HEK293 (cell line): ENCODE data around the gene EPOP.

ENCODE experiments used
- MZF1 ChIP-seq: fragments of 450-650 bp; formaldehyde crosslinking; IDR thresholded peaks from 2 replicates; pipeline ENCODE4 v1.5.1; 2017; ENCODE audit warnings: missing biosample characterization, missing genetic modification characterization, borderline replicate concordance
- WT1 ChIP-seq: fragments of 450-650 bp; formaldehyde crosslinking; IDR thresholded peaks from 2 replicates; pipeline ENCODE4 v1.5.1; 2016; ENCODE audit warnings: missing biosample characterization, missing genetic modification characterization
- ZNF132 ChIP-seq: fragments of 450-650 bp; formaldehyde crosslinking; IDR thresholded peaks from 2 replicates; pipeline ENCODE4 v1.5.1; 2017; ENCODE audit warnings: missing biosample characterization, missing genetic modification characterization, borderline replicate concordance
- ZNF23 ChIP-seq: fragments of 450-650 bp; formaldehyde crosslinking; IDR thresholded peaks from 2 replicates; pipeline ENCODE4 v1.5.1; 2016; ENCODE audit warnings: missing biosample characterization, missing genetic modification characterization, borderline replicate concordance
- ZNF335 ChIP-seq: fragments of 450-650 bp; formaldehyde crosslinking; conservative IDR thresholded peaks from 2 replicates; pipeline ENCODE4 v1.5.1; 2016; ENCODE audit warnings: missing biosample characterization, missing genetic modification characterization
- ZNF548 ChIP-seq: fragments of 450-650 bp; formaldehyde crosslinking; IDR thresholded peaks from 2 replicates; pipeline ENCODE4 v1.5.1; 2016; ENCODE audit warnings: missing biosample characterization, missing genetic modification characterization
- ZNF555 ChIP-seq: fragments of 450-650 bp; formaldehyde crosslinking; conservative IDR thresholded peaks from 2 replicates; pipeline ENCODE4 v1.5.1; 2017; ENCODE audit warnings: missing biosample characterization, mild to moderate bottlenecking, missing genetic modification characterization, inconsistent platforms
- ZNF600 ChIP-seq: fragments of 450-650 bp; formaldehyde crosslinking; IDR thresholded peaks from 2 replicates; pipeline ENCODE4 v1.5.1; 2016; ENCODE audit warnings: missing biosample characterization, missing genetic modification characterization
- ZNF654 ChIP-seq: fragments of 450-650 bp; formaldehyde crosslinking; IDR thresholded peaks from 2 replicates; pipeline ENCODE4 v1.5.1; 2016; ENCODE audit warnings: low read depth, missing biosample characterization, missing genetic modification characterization
- ZNF701 ChIP-seq: fragments of 450-650 bp; formaldehyde crosslinking; IDR thresholded peaks from 2 replicates; pipeline ENCODE4 v1.5.1; 2016; ENCODE audit warnings: missing biosample characterization, missing genetic modification characterization
- ZNF777 ChIP-seq: fragments of 450-650 bp; formaldehyde crosslinking; IDR thresholded peaks from 2 replicates; pipeline ENCODE4 v1.5.1; 2017; ENCODE audit warnings: missing biosample characterization, missing genetic modification characterization, borderline replicate concordance
- TF ChIP-seq, protein P1 (sequence below): fragments of 450-650 bp; formaldehyde crosslinking; IDR thresholded peaks from 2 replicates; pipeline ENCODE4 v1.5.1; 2017; ENCODE audit warnings: missing biosample characterization, missing genetic modification characterization
- TF ChIP-seq, protein P2 (sequence below): fragments of 450-650 bp; formaldehyde crosslinking; IDR thresholded peaks from 2 replicates; pipeline ENCODE4; 2016; ENCODE audit warnings: missing biosample characterization, missing genetic modification characterization
- TF ChIP-seq, protein P3 (sequence below): fragments of 450-650 bp; formaldehyde crosslinking; IDR thresholded peaks from 2 replicates; pipeline ENCODE4 v1.5.1; 2016; ENCODE audit warnings: missing biosample characterization, missing genetic modification characterization, borderline replicate concordance
- TF ChIP-seq, protein P4 (sequence below): fragments of 450-650 bp; formaldehyde crosslinking; IDR thresholded peaks from 2 replicates; pipeline ENCODE4 v1.5.1; 2016; ENCODE audit warnings: missing biosample characterization, missing genetic modification characterization, borderline replicate concordance

EPOP gene

DNA sequence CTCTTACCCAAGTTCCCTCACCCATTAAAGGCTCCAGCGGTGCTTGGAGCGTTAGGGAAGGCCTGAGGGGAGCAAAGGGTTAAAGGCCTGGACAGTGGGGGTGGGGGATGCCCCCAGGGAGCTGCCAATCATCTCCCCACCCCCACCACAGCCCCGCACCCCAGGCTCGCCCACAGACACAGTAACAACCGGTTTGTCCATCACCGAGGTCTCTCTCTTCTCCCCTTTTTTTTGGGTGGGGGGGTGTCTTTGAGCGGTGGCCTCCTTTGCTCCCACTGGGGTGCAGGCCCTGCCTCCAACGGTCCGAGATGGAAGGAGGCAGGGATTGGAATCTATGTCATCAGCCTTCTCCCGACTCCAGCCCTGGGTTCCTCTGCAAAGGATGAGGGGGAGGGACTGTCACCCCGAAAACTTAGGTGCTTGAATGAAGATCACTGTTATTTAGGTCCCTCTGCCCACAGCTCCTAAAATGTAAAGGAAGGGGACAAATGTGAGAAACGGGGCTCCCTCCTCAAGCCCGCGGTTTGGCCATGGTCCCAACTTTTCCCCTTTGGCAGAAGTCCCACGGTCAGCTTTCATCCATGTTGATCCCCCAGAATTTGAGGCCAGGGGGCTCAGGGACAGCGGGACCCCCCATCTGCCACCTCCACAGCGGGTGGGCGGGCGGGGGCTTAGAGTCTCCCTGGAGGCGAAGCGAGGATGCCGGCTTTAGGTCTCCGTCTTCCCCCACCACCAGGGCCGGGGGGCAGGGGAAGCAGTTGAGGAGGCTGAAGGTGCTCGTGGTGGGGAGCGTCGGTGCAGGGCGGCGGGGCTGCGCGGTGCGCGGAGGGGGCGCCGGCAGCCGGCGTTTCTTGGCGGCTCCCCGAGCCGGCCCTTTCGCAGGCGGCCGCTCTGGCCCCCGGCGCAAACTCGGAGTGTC is 1.7 kb downstream of the EPOP start (continued):
- TF ChIP-seq, protein P1, sequence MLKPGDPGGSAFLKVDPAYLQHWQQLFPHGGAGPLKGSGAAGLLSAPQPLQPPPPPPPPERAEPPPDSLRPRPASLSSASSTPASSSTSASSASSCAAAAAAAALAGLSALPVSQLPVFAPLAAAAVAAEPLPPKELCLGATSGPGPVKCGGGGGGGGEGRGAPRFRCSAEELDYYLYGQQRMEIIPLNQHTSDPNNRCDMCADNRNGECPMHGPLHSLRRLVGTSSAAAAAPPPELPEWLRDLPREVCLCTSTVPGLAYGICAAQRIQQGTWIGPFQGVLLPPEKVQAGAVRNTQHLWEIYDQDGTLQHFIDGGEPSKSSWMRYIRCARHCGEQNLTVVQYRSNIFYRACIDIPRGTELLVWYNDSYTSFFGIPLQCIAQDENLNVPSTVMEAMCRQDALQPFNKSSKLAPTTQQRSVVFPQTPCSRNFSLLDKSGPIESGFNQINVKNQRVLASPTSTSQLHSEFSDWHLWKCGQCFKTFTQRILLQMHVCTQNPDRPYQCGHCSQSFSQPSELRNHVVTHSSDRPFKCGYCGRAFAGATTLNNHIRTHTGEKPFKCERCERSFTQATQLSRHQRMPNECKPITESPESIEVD (tag by site-specific recombination), result no peak
- TF ChIP-seq MZF1 (tag by site-specific recombination) (no peak), ZNF548 (tag by site-specific recombination) (no peak), WT1 (tag by site-specific recombination) (no peak), ZNF132 (tag by site-specific recombination) (no peak), ZNF555 (tag by site-specific recombination) (no peak), ZNF23 (tag by site-specific recombination) (no peak), ZNF600 (tag by site-specific recombination) (peak; percentile 45; the same call in 1 of the 2 replicates), ZNF701 (tag by site-specific recombination) (no peak), ZNF777 (tag by site-specific recombination) (no peak), ZNF335 (tag by site-specific recombination) (no peak), ZNF654 (no peak)
- TF ChIP-seq, protein P2, sequence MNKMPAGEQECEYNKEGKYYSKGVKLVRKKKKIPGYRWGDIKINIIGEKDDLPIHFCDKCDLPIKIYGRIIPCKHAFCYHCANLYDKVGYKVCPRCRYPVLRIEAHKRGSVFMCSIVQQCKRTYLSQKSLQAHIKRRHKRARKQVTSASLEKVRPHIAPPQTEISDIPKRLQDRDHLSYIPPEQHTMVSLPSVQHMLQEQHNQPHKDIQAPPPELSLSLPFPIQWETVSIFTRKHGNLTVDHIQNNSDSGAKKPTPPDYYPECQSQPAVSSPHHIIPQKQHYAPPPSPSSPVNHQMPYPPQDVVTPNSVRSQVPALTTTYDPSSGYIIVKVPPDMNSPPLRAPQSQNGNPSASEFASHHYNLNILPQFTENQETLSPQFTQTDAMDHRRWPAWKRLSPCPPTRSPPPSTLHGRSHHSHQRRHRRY, result 0 out of 2 replicates have a peak, but pooled peaks have one; percentile 13
- TF ChIP-seq, protein P3, sequence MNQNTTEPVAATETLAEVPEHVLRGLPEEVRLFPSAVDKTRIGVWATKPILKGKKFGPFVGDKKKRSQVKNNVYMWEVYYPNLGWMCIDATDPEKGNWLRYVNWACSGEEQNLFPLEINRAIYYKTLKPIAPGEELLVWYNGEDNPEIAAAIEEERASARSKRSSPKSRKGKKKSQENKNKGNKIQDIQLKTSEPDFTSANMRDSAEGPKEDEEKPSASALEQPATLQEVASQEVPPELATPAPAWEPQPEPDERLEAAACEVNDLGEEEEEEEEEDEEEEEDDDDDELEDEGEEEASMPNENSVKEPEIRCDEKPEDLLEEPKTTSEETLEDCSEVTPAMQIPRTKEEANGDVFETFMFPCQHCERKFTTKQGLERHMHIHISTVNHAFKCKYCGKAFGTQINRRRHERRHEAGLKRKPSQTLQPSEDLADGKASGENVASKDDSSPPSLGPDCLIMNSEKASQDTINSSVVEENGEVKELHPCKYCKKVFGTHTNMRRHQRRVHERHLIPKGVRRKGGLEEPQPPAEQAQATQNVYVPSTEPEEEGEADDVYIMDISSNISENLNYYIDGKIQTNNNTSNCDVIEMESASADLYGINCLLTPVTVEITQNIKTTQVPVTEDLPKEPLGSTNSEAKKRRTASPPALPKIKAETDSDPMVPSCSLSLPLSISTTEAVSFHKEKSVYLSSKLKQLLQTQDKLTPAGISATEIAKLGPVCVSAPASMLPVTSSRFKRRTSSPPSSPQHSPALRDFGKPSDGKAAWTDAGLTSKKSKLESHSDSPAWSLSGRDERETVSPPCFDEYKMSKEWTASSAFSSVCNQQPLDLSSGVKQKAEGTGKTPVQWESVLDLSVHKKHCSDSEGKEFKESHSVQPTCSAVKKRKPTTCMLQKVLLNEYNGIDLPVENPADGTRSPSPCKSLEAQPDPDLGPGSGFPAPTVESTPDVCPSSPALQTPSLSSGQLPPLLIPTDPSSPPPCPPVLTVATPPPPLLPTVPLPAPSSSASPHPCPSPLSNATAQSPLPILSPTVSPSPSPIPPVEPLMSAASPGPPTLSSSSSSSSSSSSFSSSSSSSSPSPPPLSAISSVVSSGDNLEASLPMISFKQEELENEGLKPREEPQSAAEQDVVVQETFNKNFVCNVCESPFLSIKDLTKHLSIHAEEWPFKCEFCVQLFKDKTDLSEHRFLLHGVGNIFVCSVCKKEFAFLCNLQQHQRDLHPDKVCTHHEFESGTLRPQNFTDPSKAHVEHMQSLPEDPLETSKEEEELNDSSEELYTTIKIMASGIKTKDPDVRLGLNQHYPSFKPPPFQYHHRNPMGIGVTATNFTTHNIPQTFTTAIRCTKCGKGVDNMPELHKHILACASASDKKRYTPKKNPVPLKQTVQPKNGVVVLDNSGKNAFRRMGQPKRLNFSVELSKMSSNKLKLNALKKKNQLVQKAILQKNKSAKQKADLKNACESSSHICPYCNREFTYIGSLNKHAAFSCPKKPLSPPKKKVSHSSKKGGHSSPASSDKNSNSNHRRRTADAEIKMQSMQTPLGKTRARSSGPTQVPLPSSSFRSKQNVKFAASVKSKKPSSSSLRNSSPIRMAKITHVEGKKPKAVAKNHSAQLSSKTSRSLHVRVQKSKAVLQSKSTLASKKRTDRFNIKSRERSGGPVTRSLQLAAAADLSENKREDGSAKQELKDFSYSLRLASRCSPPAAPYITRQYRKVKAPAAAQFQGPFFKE (tag by site-specific recombination), result no peak
- TF ChIP-seq, protein P4, sequence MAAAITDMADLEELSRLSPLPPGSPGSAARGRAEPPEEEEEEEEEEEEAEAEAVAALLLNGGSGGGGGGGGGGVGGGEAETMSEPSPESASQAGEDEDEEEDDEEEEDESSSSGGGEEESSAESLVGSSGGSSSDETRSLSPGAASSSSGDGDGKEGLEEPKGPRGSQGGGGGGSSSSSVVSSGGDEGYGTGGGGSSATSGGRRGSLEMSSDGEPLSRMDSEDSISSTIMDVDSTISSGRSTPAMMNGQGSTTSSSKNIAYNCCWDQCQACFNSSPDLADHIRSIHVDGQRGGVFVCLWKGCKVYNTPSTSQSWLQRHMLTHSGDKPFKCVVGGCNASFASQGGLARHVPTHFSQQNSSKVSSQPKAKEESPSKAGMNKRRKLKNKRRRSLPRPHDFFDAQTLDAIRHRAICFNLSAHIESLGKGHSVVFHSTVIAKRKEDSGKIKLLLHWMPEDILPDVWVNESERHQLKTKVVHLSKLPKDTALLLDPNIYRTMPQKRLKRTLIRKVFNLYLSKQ, result no peak
- TF ChIP-seq, all 188 proteins: peak for 6
